ENCODE measurements around the gene CTRB1. TPM values are rescaled to one million over a fixed set of nuclear protein-coding genes. Genes with fewer than 3 reads are reported as not detected.

The CTRB1 gene
- total and polyA plus RNA-seq, 2 of the 13 experiments (the other 11 are each of a cell fraction or from before 2014, with no cell fraction given) = not detected

GRCh38 chr16:75256059-75256571 lies 37.3 kb downstream of the CTRB1 start (continued):
- TF ChIP-seq ATF4 (CRISPR knock-in tag; IDR thresholded peaks at IDR 0.05) = no peak
- TF ChIP-seq RFXANK (CRISPR knock-in tag; IDR thresholded peaks at IDR 0.05) = no peak
- TF ChIP-seq ZNF263 (CRISPR knock-in tag; IDR thresholded peaks at IDR 0.05) = peak; percentile 50; the same call in 1 of the 2 replicates
- TF ChIP-seq, protein P1, sequence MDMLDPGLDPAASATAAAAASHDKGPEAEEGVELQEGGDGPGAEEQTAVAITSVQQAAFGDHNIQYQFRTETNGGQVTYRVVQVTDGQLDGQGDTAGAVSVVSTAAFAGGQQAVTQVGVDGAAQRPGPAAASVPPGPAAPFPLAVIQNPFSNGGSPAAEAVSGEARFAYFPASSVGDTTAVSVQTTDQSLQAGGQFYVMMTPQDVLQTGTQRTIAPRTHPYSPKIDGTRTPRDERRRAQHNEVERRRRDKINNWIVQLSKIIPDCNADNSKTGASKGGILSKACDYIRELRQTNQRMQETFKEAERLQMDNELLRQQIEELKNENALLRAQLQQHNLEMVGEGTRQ (IDR thresholded peaks at IDR 0.05; ENCODE audit: low read depth, low read length) = no peak
- TF ChIP-seq, protein P1 (CRISPR knock-in tag; IDR thresholded peaks at IDR 0.05; ENCODE audit: borderline replicate concordance) = no peak
- TF ChIP-seq HES4 (CRISPR knock-in tag; IDR thresholded peaks at IDR 0.05; ENCODE audit: borderline replicate concordance) = no peak
- peak; percentile 28; the same call in 1 of the 2 replicates for TF ChIP-seq ZFY (CRISPR knock-in tag; IDR thresholded peaks at IDR 0.05)
- no peak for TF ChIP-seq MYPOP (CRISPR knock-in tag; IDR thresholded peaks at IDR 0.05)
- TF ChIP-seq, protein P2, sequence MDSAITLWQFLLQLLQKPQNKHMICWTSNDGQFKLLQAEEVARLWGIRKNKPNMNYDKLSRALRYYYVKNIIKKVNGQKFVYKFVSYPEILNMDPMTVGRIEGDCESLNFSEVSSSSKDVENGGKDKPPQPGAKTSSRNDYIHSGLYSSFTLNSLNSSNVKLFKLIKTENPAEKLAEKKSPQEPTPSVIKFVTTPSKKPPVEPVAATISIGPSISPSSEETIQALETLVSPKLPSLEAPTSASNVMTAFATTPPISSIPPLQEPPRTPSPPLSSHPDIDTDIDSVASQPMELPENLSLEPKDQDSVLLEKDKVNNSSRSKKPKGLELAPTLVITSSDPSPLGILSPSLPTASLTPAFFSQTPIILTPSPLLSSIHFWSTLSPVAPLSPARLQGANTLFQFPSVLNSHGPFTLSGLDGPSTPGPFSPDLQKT (CRISPR knock-in tag; IDR thresholded peaks at IDR 0.05; ENCODE audit: borderline replicate concordance) = no peak
- TF ChIP-seq ZNF567 (CRISPR knock-in tag; IDR thresholded peaks at IDR 0.05; ENCODE audit: borderline replicate concordance) = no peak
- TF ChIP-seq MLXIP (CRISPR knock-in tag; IDR thresholded peaks at IDR 0.05; ENCODE audit: borderline replicate concordance) = no peak
- TF ChIP-seq POLR2AphosphoS2 (IDR thresholded peaks at IDR 0.05; ENCODE audit: low read depth, low read length) = 0 out of 2 replicates have a peak, but pooled peaks have one; percentile 35
- no peak for TF ChIP-seq THAP8 (CRISPR knock-in tag; IDR thresholded peaks at IDR 0.05; ENCODE audit: borderline replicate concordance)
- no peak for TF ChIP-seq MTF1 (CRISPR knock-in tag; IDR thresholded peaks at IDR 0.05)
- no peak; the same call in 1 of the 2 replicates for TF ChIP-seq ZNF556 (CRISPR knock-in tag; IDR thresholded peaks at IDR 0.05; ENCODE audit: borderline replicate concordance)
- no peak for TF ChIP-seq ZNF597 (CRISPR knock-in tag; IDR thresholded peaks at IDR 0.05)
- TF ChIP-seq SATB2 (CRISPR knock-in tag; IDR thresholded peaks at IDR 0.05) = no peak
- TF ChIP-seq TRIM24 (CRISPR knock-in tag; IDR thresholded peaks at IDR 0.05) = no peak
- no peak for TF ChIP-seq NAIF1 (CRISPR knock-in tag; IDR thresholded peaks at IDR 0.05; ENCODE audit: borderline replicate concordance)
